Left colon (tissue), 2 donors: Measurements from ENCODE around the gene GPNMB. TPM values are rescaled to one million over a fixed set of nuclear protein-coding genes. Genes with fewer than 3 reads are reported as not detected.
A peak's percentile ranks its signal among the peaks of the same experiment; 100 is the strongest.
"Not testable (repeated sequence)": the region's sequence is repeated elsewhere in the genome, so short reads cannot be mapped to it uniquely, and the experiment has no call there.

Experiments used
- ATAC-seq: fragments of 200-7000 bp; cut with Tn5 transposase; one replicate; pipeline ENCODE4 v1.9.1; 2020; ENCODE audit warnings: mild to moderate bottlenecking, moderate library complexity
- DNase-seq, 2 donors: peaks; one replicate each; pipeline ENCODE4 v3.0.0-alpha.2; 2020
- intact Hi-C, 2 donors: fragments of 100-400 bp; cut with DNase I in 1 of 2; cut with micrococcal nuclease in 1 of 2; formaldehyde crosslinking; loops; one replicate each; pipeline versions ENCODE4 v1.11.2 to v1.14.0; 2022; cut with DNase I, micrococcal nuclease
- long read RNA-seq: library from polyadenylated mRNA; unstranded; transcript quantifications from one replicate; pipeline ENCODE4 v2.0.0, GENCODE V29; 2021
- total RNA-seq, 2 donors: library from RNA; stranded (reverse); fragmentation: NEBNext Ultra II Directional; extraction: Animal tissue kit (Norgen Biotek cat#: 25700); gene quantifications; one replicate each; pipeline ENCODE4 v1.2.1, GENCODE V29; 2021
- donor health status: DM: no; HTN: no; CAD: no.
- donor health status: DM: yes; HTN: yes; CAD: no.

The GPNMB gene
- total RNA-seq, result 10 to 100 TPM; 15.0 to 67.8 TPM
- long read RNA-seq, transcript GPNMB-201 (11 exons, 2,862 nt), result major isoform, 12 of 22 reads
- long read RNA-seq, partial matches to known transcripts, result 4 of 22 reads
- long read RNA-seq, other reads (novel, unspliced or antisense), result 1 of 22 reads

- DNase-seq (peak in 1 of 2 donors; percentile 34), ATAC-seq (no peak)
- intact Hi-C loops, result no loop called here
These were observed at the start of gene GPNMB for GRCh38 chr7:23246555-23246954. Gene GPNMB, plus strand, starts transcription at chr7:23246775. Its CDS starts 83 bp downstream, at chr7:23246858.

GRCh38 chr7:23197745-23198144 is 48.8 kb upstream of the GPNMB start:
- DNase-seq, intact Hi-C loops, ATAC-seq: not testable (repeated sequence)

GRCh38 chr7:23200331-23200730 is 46.2 kb upstream of the GPNMB start:
- intact Hi-C loops, result no loop called here
- ATAC-seq (no peak), DNase-seq (no peak)

GRCh38 chr7:23204241-23204640 is 42.3 kb upstream of the GPNMB start:
- ATAC-seq, result no peak
- intact Hi-C loops, result no loop called here
- DNase-seq, result no peak

- DNase-seq (no peak), ATAC-seq (no peak)
- intact Hi-C loops, result no loop called here
These were observed 41.0 kb upstream of the GPNMB start for GRCh38 chr7:23205577-23205908.

GRCh38 chr7:23205909-23206767 is 40.4 kb upstream of the GPNMB start:
- ATAC-seq (peak; percentile 11), DNase-seq (no peak)
- intact Hi-C loops, result no loop called here

GRCh38 chr7:23207021-23207420 is 39.6 kb upstream of the GPNMB start:
- intact Hi-C loops, result no loop called here
- no peak for DNase-seq
- peak; percentile 89 for ATAC-seq

- no peak for DNase-seq
- ATAC-seq, result no peak
- intact Hi-C loops, result no loop called here
These were observed 38.7 kb upstream of the GPNMB start for GRCh38 chr7:23207884-23208283.

- intact Hi-C loops, result no loop called here
- ATAC-seq, result no peak
- no peak for DNase-seq
These were observed 38.3 kb upstream of the GPNMB start for GRCh38 chr7:23208316-23208715.

GRCh38 chr7:23210506-23210905 is 36.1 kb upstream of the GPNMB start:
- ATAC-seq (no peak), DNase-seq (no peak)
- intact Hi-C loops, result no loop called here

GRCh38 chr7:23211589-23211988 is 35.0 kb upstream of the GPNMB start:
- intact Hi-C loops, result no loop called here
- ATAC-seq, result peak; percentile 55
- DNase-seq, result peak in 1 of 2 donors; percentile 21

- intact Hi-C loops, result no loop called here
- DNase-seq (no peak), ATAC-seq (no peak)
These were observed 34.2 kb upstream of the GPNMB start for GRCh38 chr7:23212395-23212794.

GRCh38 chr7:23212841-23213240 is 33.7 kb upstream of the GPNMB start:
- intact Hi-C loops, result no loop called here
- ATAC-seq, result no peak
- no peak for DNase-seq

GRCh38 chr7:23213755-23214154 is 32.8 kb upstream of the GPNMB start:
- intact Hi-C loops, result no loop called here
- DNase-seq (peak in 1 of 2 donors; percentile 43), ATAC-seq (peak; percentile 75)

- DNase-seq, result no peak
- ATAC-seq, result no peak
- intact Hi-C loops, result no loop called here
These were observed 32.2 kb upstream of the GPNMB start for GRCh38 chr7:23214423-23214822.

GRCh38 chr7:23214938-23215337 is 31.6 kb upstream of the GPNMB start:
- ATAC-seq (no peak), DNase-seq (no peak)
- intact Hi-C loops, result no loop called here

GRCh38 chr7:23216021-23216420 is 30.6 kb upstream of the GPNMB start:
- peak in 1 of 2 donors; percentile 47 for DNase-seq
- intact Hi-C loops, result no loop called here
- ATAC-seq, result no peak

GRCh38 chr7:23218196-23218595 is 28.4 kb upstream of the GPNMB start:
- intact Hi-C loops, result no loop called here
- no peak for ATAC-seq
- no peak for DNase-seq

- DNase-seq, result no peak
- intact Hi-C loops, result no loop called here
- ATAC-seq, result no peak
These were observed 25.8 kb upstream of the GPNMB start for GRCh38 chr7:23220690-23221305.

GRCh38 chr7:23222439-23223030 is 24.0 kb upstream of the GPNMB start:
- intact Hi-C loops, result no loop called here
- ATAC-seq, result no peak

More at GRCh38 chr7:23222439-23223030, 24.0 kb upstream of the GPNMB start:
- DNase-seq, result no peak
